Coronary artery (tissue), 2 donors: ENCODE results near the gene LRRC28.

Experiments
- DNase-seq: peaks from one replicate; pipeline ENCODE4 v3.0.0-alpha.2; 2017; ENCODE audit warnings: low spot score
- H3K27ac ChIP-seq, 2 donors: fragments of 200-600 bp; sonication (generic); one replicate each; pipeline ENCODE4 v1.5.1; 2016 to 2019
- H3K4me3 ChIP-seq: fragments of 200-600 bp; sonication (generic); 2 replicates; pipeline ENCODE4 v1.5.1; 2016; ENCODE audit warnings: mild to moderate bottlenecking, moderate library complexity
- TF ChIP-seq, protein P1 (sequence below): fragments of 200-600 bp; sonication (generic); IDR thresholded peaks from one replicate; pipeline ENCODE4 v1.5.1; 2019; ENCODE audit warnings: antibody characterized with exemption

LRRC28 gene

DNA sequence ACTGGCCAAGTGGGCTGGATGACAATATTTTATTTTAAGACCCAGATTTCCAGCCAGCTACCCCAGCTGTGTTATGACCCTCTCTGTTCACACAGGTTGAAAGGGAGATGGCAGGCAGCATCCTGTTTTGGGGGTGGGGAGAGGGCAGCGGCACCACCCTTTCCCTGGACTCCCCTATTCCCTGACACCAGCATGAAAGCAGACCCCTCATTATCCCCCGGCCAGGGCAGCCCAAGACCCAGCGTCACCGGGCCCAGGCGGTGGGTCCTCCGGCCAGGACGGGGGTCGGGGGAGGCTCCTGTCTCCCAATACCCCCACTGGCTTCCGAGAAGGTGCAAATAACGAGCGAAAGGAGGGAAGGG lies 186.9 kb downstream of the LRRC28 start:
- peak; percentile 71 for DNase-seq
- H3K4me3 ChIP-seq: no peak overlapping the region
- TF ChIP-seq, protein P1, sequence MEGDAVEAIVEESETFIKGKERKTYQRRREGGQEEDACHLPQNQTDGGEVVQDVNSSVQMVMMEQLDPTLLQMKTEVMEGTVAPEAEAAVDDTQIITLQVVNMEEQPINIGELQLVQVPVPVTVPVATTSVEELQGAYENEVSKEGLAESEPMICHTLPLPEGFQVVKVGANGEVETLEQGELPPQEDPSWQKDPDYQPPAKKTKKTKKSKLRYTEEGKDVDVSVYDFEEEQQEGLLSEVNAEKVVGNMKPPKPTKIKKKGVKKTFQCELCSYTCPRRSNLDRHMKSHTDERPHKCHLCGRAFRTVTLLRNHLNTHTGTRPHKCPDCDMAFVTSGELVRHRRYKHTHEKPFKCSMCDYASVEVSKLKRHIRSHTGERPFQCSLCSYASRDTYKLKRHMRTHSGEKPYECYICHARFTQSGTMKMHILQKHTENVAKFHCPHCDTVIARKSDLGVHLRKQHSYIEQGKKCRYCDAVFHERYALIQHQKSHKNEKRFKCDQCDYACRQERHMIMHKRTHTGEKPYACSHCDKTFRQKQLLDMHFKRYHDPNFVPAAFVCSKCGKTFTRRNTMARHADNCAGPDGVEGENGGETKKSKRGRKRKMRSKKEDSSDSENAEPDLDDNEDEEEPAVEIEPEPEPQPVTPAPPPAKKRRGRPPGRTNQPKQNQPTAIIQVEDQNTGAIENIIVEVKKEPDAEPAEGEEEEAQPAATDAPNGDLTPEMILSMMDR: no peak
- peak overlapping the region; percentile 3 to 55 for H3K27ac ChIP-seq

DNA sequence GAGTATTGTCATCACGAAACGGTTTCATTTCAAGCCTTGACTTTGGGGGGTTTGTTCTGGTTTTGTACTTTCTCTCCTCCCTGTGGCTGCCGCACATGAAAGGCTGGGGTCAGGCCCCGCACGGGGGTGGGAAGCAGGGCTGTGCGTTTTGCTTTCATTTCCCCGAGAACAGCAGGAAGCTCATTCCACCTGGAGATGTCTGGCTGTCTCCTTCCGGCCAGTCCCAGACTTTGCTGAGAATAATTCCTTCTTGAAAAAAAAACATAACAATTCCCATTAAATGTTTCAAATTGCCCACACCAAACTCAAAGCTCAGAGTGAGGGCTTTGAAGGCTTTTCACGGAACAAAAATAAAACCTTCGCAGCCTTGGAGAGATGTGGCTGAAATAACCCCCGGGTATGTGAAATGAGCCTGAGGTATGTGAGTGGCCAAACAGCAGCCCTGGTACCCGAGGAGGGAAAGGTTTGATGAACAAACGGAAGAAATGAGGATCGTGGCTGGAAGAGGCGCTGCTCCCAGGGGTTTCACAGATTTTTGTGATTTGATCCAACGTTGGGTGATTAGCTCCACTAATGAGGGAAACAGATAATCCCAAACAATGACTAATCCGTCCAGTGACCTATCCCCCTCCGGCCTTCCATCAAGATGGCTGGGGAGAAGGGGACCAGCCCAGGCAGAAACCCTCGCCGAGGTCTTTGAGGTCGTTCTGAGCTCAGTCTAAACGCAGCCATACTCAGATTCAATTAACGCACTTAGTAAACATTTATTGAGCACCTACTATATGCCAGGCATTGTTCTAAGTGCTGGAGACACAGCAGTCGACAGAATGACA lies 187.6 kb downstream of the LRRC28 start:
- DNase-seq: peak; percentile 69
- peak overlapping the region; percentile 3 to 55 for H3K27ac ChIP-seq
- TF ChIP-seq, protein P1: no peak

DNA sequence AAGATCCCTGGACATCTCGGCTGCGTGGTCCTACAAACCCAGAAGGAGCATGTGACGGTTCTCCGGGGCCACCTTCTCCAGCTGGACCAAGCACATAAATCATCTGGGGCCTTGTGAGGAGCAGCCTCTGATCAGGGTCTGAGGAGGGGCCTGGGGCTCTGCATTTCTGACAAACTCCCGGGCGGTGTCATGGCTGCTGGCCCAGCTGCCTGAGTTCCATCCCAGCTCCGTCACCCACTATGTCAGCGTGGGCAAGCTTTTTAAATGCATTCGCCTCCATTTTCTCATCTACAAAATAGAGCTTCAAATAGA lies 188.2 kb downstream of the LRRC28 start:
- Histone ChIP-seq H3K4me3 (no peak overlapping the region), H3K27ac (no peak overlapping the region)
- DNase-seq: peak; percentile 50
- TF ChIP-seq, protein P1: no peak

More for the DNA sequence above, 187.6 kb downstream of the LRRC28 start:
- no peak overlapping the region for H3K4me3 ChIP-seq

DNA sequence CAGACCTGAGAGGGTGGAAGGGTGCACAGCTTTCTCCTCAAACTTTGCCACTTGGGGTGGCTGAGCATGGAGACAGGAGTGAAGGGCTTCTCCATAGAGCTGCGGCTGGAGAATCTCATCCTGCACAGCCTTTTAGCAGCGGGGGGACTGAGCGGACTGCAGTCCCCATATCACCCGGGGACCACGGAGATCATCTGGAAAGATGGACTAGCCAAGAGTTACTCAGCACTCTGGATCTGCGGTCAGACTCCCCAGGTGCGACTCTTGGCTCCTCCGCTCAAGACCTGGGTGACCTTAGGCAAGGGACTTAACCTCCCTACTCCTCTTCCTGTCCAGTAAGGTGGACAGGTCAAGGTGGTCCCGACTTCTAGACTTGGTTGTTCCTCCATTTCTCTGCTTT lies 188.7 kb downstream of the LRRC28 start:
- peak overlapping the region in 1 of 2 donors; percentile 91 for H3K27ac ChIP-seq
- peak; percentile 59 for DNase-seq
- no peak overlapping the region for H3K4me3 ChIP-seq
- TF ChIP-seq, protein P1: no peak
